HepG2 (cell line): ENCODE measurements around the gene TRPC6. TPM values are rescaled to one million over a fixed set of nuclear protein-coding genes. Genes with fewer than 3 reads are reported as not detected.

Experiments used
- ATAC-seq: fragments of 200-7000 bp; cut with Tn5 transposase; 3 replicates; pipeline ENCODE4 v1.9.1; 2020; ENCODE audit warnings: mild to moderate bottlenecking, moderate library complexity
- BruUV-seq: library from RNA; stranded (reverse); fragments of 400-500 nt; replicated peaks from 2 replicates; lab custom pipeline; 2021; lab: Mats Ljungman, UMichigan
- CTCF ChIA-PET: fragments of 300-600 bp; formaldehyde crosslinking; extraction: SDS; loops from one replicate; lab custom pipeline; 2021; ENCODE audit warnings: low total read pairs, inconsistent platforms, low intra/inter-chr PET ratio; lab: Yijun Ruan, JAX
- POLR2A ChIA-PET: fragments of 350-600 bp; sonication (Branson Sonifier 250); formaldehyde crosslinking; loops from one replicate; lab custom pipeline; 2020; ENCODE audit warnings: antibody characterized with exemption, inconsistent platforms; lab: Yijun Ruan, JAX
- DNase-seq: peaks from one replicate; pipeline ENCODE4 v3.0.0-alpha.2; 2015; ENCODE audit warnings: low spot score
- FAIRE-seq: peaks from 3 replicates; lab custom pipeline; 2011; peaks lifted over from hg19 to GRCh38; lab: Jason Lieb, UNC
- H2AFZ ChIP-seq: one replicate; pipeline ENCODE4 v1.6.1; 2011; ENCODE audit warnings: low read length, inconsistent platforms
- H3K27ac ChIP-seq: fragments of 300-600 bp; 3 replicates; pipeline ENCODE4 v1.8.0; 2011; ENCODE audit warnings: mixed run types, mild to moderate bottlenecking, mixed read lengths, low read length, inconsistent platforms; ENCODE audit not compliant: insufficient read depth; ENCODE audit errors: extremely low read length
- H3K27me3 ChIP-seq, 2 experiments: fragments of 200-600 bp in 1 of 2; 2 replicates in 1 of 2; 3 replicates in 1 of 2; pipeline versions ENCODE4 v1.6.0 to v1.8.0; 2011; ENCODE audit warnings: low read length in 2 of 2, mild to moderate bottlenecking in 2 of 2, moderate library complexity in 2 of 2, inconsistent platforms in 1 of 2; ENCODE audit not compliant: insufficient read depth in 2 of 2, control insufficient read depth in 1 of 2
- H3K36me3 ChIP-seq, 2 experiments: fragments of 200-600 bp in 1 of 2; replicated peaks in 1 of 2; 2 replicates in 1 of 2; 3 replicates in 1 of 2; pipeline versions ENCODE4 v1.5.1 to v1.8.0; 2011; ENCODE audit warnings: low read length in 2 of 2, inconsistent platforms in 1 of 2; ENCODE audit not compliant: insufficient read depth in 2 of 2, control insufficient read depth in 1 of 2
- H3K4me1 ChIP-seq: 2 replicates; pipeline ENCODE4 v1.5.1; 2012; ENCODE audit warnings: low read length, inconsistent platforms; ENCODE audit not compliant: insufficient read depth
- H3K4me2 ChIP-seq: 2 replicates; pipeline ENCODE4 v1.6.0; 2011; ENCODE audit warnings: low read depth, low read length, inconsistent platforms
- H3K4me3 ChIP-seq, 3 experiments: fragments of 200-600 bp in 1 of 3; sonication (generic), shearing (Covaris generic) in 1 of 3; replicated peaks in 1 of 3; 2 replicates each; pipeline ENCODE4 v1.5.1; 2011 to 2016; ENCODE audit warnings: low read length in 3 of 3, inconsistent platforms in 2 of 3, low read depth in 2 of 3, mild to moderate bottlenecking in 2 of 3, control low read depth in 1 of 3, mixed read lengths in 1 of 3; ENCODE audit not compliant: insufficient read depth in 1 of 3
- H3K79me2 ChIP-seq: one replicate; pipeline ENCODE4 v1.6.1; 2011; ENCODE audit warnings: low read length, inconsistent platforms; ENCODE audit not compliant: insufficient read depth
- H3K9ac ChIP-seq: 2 replicates; pipeline ENCODE4 v1.6.0; 2011; ENCODE audit warnings: mild to moderate bottlenecking, low read depth, low read length, inconsistent platforms; ENCODE audit not compliant: insufficient read depth
- H3K9me3 ChIP-seq: 2 replicates; pipeline ENCODE4 v1.5.1; 2012; ENCODE audit warnings: mild to moderate bottlenecking, low read length
- H4K20me1 ChIP-seq: 2 replicates; pipeline ENCODE4 v1.6.0; 2011; ENCODE audit warnings: inconsistent platforms, mild to moderate bottlenecking, low read length, moderate library complexity; ENCODE audit not compliant: insufficient read depth
- ASH2L ChIP-seq: fragments of 300-600, 200-600 bp; sonication (generic); IDR thresholded peaks from 2 replicates; pipeline ENCODE4 v1.7.0; 2017; ENCODE audit warnings: low read depth, mild to moderate bottlenecking, moderate library complexity, mixed read lengths, low read length; ENCODE audit not compliant: insufficient read length
- BORCS8-MEF2B ChIP-seq: sonication (generic); formaldehyde crosslinking; IDR thresholded peaks from 2 replicates; pipeline ENCODE4 v1.8.0; 2022; ENCODE audit warnings: mild to moderate bottlenecking, missing genetic modification reagents
- DR1 ChIP-seq: sonication (generic); formaldehyde crosslinking; IDR thresholded peaks from 2 replicates; pipeline ENCODE4 v1.8.0; 2021; ENCODE audit warnings: mild to moderate bottlenecking, missing genetic modification reagents, inconsistent platforms
- ERF ChIP-seq: IDR thresholded peaks from 2 replicates; pipeline ENCODE4 v1.6.1; 2018; ENCODE audit warnings: missing biosample characterization, missing genetic modification reagents
- IKZF5 ChIP-seq: IDR thresholded peaks from 2 replicates; pipeline ENCODE4 v1.6.1; 2018; ENCODE audit warnings: missing genetic modification reagents, mild to moderate bottlenecking, missing compliant biosample characterization
- MYNN ChIP-seq: sonication (generic); formaldehyde crosslinking; IDR thresholded peaks from 2 replicates; pipeline ENCODE4 v1.4.0; 2020; ENCODE audit warnings: mild to moderate bottlenecking, low read depth, missing genetic modification reagents
- NFKB2 ChIP-seq: sonication (generic); formaldehyde crosslinking; IDR thresholded peaks from 2 replicates; pipeline ENCODE4 v1.4.0; 2020; ENCODE audit warnings: missing genetic modification reagents, borderline replicate concordance
- SPEN ChIP-seq: sonication (generic); formaldehyde crosslinking; IDR thresholded peaks from 2 replicates; pipeline ENCODE4 v1.5.1; 2020; ENCODE audit warnings: low read depth, mild to moderate bottlenecking, missing genetic modification reagents
- ZNF512 ChIP-seq: sonication (generic); formaldehyde crosslinking; IDR thresholded peaks from 2 replicates; pipeline ENCODE4 v1.4.0; 2020; ENCODE audit warnings: mild to moderate bottlenecking, missing genetic modification reagents
- ZNF547 ChIP-seq: sonication (generic); formaldehyde crosslinking; IDR thresholded peaks from 2 replicates; pipeline ENCODE4 v1.5.1; 2020; ENCODE audit warnings: mild to moderate bottlenecking, missing genetic modification reagents
- ZNF572 ChIP-seq: sonication (generic); formaldehyde crosslinking; IDR thresholded peaks from 2 replicates; pipeline ENCODE4 v1.5.1; 2020; ENCODE audit warnings: mild to moderate bottlenecking, missing genetic modification reagents
- ZNF577 ChIP-seq: sonication (generic); formaldehyde crosslinking; IDR thresholded peaks from 2 replicates; pipeline ENCODE4 v1.4.0; 2020; ENCODE audit warnings: mild to moderate bottlenecking, low read depth, missing genetic modification reagents, borderline replicate concordance
- ZNF614 ChIP-seq: IDR thresholded peaks from 2 replicates; pipeline ENCODE4 v1.6.1; 2018; ENCODE audit warnings: missing biosample characterization, missing genetic modification reagents, inconsistent platforms, borderline replicate concordance
- ZNF839 ChIP-seq: sonication (generic); formaldehyde crosslinking; IDR thresholded peaks from 2 replicates; pipeline ENCODE4 v1.4.0; 2020; ENCODE audit warnings: missing genetic modification reagents, mild to moderate bottlenecking, borderline replicate concordance
- WGBS: methylation state at CpG from one replicate; pipeline ENCODE4 v1.1.6; 2017; ENCODE audit warnings: low lambda C conversion rate; 5-methylcytosine and 5-hydroxymethylcytosine counted together
- in situ Hi-C: cut with HindIII; loops from 2 replicates; pipeline ENCODE4 v1.10.0; 2017; ENCODE audit warnings: low pct_unique_long_range_greater_than_20kb; ENCODE audit not compliant: extremely low pct_ligation_motif_present
- intact Hi-C: fragments of 100-400 bp; cut with micrococcal nuclease; formaldehyde crosslinking; loops from one replicate; pipeline ENCODE4 v1.10.0; 2022; ENCODE audit not compliant: unreplicated experiment
- polyA plus RNA-seq, 8 experiments: library from polyadenylated mRNA; depleted of rRNA in 3 of 8; stranded (reverse) in 7 of 8; unstranded in 1 of 8; fragments of >200 nt; fragmentation: Illumina TruSeq in 4 of 8; extraction: Trizol in 4 of 8; gene quantifications; 2 replicates each; pipeline versions ENCODE4 v1.2.1 to v1.2.3, GENCODE V29; 2011 to 2016; ENCODE audit warnings: low read depth in 4 of 8, missing spikeins in 1 of 8, mixed read lengths in 1 of 8; ENCODE audit not compliant: insufficient read depth in 1 of 8
- total RNA-seq, 5 experiments: library from RNA; depleted of rRNA; stranded (reverse); fragments of >200 nt; fragmentation: Illumina TruSeq; extraction: Trizol; gene quantifications; 2 replicates each; pipeline ENCODE4 v1.2.3, GENCODE V29; 2016; ENCODE audit warnings: low read depth in 1 of 5

The TRPC6 gene
- total and polyA plus RNA-seq, 2 of the 13 experiments (the other 11 are each of a cell fraction or from before 2014, with no cell fraction given) = not detected

DNA sequence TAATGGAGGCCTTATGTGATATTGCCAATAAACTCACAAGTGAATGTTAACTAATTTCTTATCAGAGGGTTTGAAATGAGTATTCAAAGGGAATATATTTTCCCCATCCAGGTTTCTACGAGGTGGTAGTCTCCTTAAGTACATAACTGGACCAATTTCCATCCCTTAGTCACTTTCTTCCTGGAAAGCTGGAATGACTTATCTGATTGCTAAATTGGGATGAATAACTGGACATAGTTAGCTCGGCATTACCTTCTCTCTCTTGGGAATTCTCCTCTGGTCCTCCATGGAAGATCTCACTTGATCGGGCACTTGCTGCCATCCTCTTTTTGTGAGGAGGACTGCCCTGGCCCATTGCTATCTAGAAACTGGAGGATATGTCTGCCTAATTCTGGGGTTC, 109.1 kb downstream of the TRPC6 start:
- intact Hi-C loops = no loop called here
- H3K27ac ChIP-seq = no peak overlapping the region
- H3K9ac ChIP-seq = no peak overlapping the region
- POLR2A ChIA-PET = no interaction called here
- H3K4me1 ChIP-seq = peaks cover 6% of the 10 kb centered on the region; the same call in 1 of the 2 replicates
- ATAC-seq (no peak), DNase-seq (no peak), FAIRE-seq (no peak)
- H3K79me2 ChIP-seq = no peaks in the 10 kb centered on the region
- no peak overlapping the region for H2AFZ ChIP-seq
- H4K20me1 ChIP-seq = no peaks in the 10 kb centered on the region
- TF ChIP-seq BORCS8-MEF2B (CRISPR knock-in tag) (no peak), SPEN (CRISPR knock-in tag) (no peak), NFKB2 (CRISPR knock-in tag) (no peak), ZNF614 (CRISPR knock-in tag) (no peak), ZNF577 (CRISPR knock-in tag) (no peak), ERF (CRISPR knock-in tag) (no peak), IKZF5 (CRISPR knock-in tag) (no peak), DR1 (CRISPR knock-in tag) (no peak), MYNN (CRISPR knock-in tag) (no peak), ASH2L (no peak), ZNF839 (CRISPR knock-in tag) (no peak), ZNF572 (CRISPR knock-in tag) (no peak), ZNF512 (CRISPR knock-in tag) (no peak), ZNF547 (CRISPR knock-in tag) (no peak)
- CTCF ChIA-PET = no interaction called here
- no TSS peak for BruUV-seq
- H3K36me3 ChIP-seq = no peaks in the 10 kb centered on the region
- H3K4me3 ChIP-seq = no peak overlapping the region
- no peaks in the 10 kb centered on the region for H3K9me3 ChIP-seq
- no peaks in the 10 kb centered on the region for H3K27me3 ChIP-seq
- H3K4me2 ChIP-seq = no peak overlapping the region
- 35% methylated on average over 3 of the region's 3 CpGs for WGBS
- in situ Hi-C loops = no loop called here
